Hepatic stellate cell (primary cell): ENCODE data around the gene CKAP4.

ENCODE experiments used
- DNase-seq: peaks from one replicate; pipeline ENCODE4 v3.0.0; 2011; ENCODE audit warnings: low spot score

Gene CKAP4

GRCh38 chr12:106195621-106196027 is 52.2 kb downstream of the CKAP4 start:
- DNase-seq, result peak; percentile 41

DNA sequence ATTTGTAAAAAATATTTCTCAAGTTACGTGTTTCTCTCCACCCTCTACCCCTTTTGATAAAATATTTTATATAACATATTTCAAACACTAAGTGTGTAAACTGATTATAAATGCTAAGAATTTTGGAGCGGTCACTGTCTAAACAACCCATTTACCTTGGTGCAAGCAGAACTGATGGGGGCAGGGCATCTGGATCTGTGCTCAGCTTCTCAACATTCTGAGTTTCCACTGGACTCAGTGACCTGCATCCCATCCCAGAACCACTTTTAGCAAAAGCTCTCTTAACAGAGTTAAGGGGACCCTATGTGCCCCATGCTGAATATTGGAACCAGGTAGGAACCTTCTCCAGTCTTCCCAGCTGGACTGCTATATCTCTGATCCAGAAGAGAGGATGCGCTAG is 53.5 kb downstream of the CKAP4 start:
- DNase-seq, result no peak

- DNase-seq, result no peak
Observed at GRCh38 chr12:106193394-106194215, 54.2 kb downstream of the CKAP4 start.

- DNase-seq, result no peak
Observed at GRCh38 chr12:106192659-106193393, 55.0 kb downstream of the CKAP4 start.

DNA sequence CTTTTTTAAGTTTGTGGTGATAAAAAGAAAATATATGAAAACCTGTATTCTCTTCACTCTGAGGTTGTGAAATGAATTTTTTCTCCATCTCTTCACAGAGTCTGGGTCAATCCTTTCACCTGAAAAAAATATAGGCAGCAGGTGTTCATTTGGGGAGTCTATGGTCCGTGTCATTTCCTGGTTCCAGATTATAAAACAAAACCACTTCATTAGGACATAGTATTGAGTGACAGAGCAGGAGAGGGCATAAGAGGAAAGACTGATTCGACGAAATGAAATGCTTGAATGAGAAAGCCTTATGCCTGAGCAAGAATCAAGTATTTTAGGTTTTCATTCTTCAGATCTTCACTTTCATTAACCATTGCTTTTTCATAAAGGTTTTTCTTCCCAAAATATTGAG is 57.2 kb downstream of the CKAP4 start:
- DNase-seq, result no peak

DNA sequence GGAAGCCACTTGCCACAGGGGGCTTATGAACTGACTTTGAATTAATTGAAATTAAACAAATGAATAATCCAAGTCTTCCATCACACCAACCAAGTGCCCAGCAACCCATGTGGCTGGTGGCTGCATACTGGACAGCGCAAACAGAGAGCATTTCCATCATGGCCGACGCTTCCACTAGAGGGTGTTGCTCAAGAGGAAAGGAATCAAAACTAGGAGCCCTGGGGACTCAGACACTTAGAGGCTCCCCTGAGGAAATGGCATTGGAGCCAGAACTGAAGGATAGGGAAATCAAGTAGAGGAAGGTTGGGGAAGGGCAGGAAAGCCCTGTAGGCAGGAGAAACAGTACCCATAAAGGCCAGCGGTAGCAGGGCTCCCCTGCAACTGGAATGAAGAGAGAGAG is 58.5 kb downstream of the CKAP4 start:
- DNase-seq, result no peak

DNA sequence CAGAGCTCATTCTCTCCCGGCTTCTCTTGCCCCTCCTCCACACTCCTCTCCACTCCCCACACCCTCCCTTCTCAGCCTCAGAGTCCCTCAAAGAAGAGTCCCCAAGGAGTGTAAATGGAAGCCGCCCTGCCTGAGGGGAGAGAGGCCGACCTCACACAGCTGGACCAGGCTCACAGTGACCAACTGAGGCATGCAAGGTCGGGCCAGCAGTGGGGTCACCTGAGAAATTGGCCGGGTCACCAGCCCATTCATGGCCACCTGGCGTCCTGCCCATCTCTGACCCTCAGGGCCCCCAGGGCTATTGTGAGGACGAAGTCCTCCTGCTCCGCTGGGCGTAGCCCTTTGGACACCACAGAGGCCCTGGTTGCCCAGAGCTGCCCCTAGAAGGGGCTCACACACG is 59.6 kb downstream of the CKAP4 start:
- no peak for DNase-seq
